Activated CD8-positive, alpha-beta memory T cell treated with anti-CD3 and anti-CD28 coated beads, Interleukin-2, amount 50 U/mL, for 1 hour (primary cell): ENCODE data around the gene PLEKHM2.
"Not testable (repeated sequence)": the region's sequence is repeated elsewhere in the genome, so short reads cannot be mapped to it uniquely, and the experiment has no call there.

Experiments
- DNase-seq: peaks from one replicate; pipeline ENCODE4 v3.0.0-alpha.2; 2020; ENCODE audit errors: extremely low read depth

PLEKHM2 gene, protein sequence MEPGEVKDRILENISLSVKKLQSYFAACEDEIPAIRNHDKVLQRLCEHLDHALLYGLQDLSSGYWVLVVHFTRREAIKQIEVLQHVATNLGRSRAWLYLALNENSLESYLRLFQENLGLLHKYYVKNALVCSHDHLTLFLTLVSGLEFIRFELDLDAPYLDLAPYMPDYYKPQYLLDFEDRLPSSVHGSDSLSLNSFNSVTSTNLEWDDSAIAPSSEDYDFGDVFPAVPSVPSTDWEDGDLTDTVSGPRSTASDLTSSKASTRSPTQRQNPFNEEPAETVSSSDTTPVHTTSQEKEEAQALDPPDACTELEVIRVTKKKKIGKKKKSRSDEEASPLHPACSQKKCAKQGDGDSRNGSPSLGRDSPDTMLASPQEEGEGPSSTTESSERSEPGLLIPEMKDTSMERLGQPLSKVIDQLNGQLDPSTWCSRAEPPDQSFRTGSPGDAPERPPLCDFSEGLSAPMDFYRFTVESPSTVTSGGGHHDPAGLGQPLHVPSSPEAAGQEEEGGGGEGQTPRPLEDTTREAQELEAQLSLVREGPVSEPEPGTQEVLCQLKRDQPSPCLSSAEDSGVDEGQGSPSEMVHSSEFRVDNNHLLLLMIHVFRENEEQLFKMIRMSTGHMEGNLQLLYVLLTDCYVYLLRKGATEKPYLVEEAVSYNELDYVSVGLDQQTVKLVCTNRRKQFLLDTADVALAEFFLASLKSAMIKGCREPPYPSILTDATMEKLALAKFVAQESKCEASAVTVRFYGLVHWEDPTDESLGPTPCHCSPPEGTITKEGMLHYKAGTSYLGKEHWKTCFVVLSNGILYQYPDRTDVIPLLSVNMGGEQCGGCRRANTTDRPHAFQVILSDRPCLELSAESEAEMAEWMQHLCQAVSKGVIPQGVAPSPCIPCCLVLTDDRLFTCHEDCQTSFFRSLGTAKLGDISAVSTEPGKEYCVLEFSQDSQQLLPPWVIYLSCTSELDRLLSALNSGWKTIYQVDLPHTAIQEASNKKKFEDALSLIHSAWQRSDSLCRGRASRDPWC

DNA sequence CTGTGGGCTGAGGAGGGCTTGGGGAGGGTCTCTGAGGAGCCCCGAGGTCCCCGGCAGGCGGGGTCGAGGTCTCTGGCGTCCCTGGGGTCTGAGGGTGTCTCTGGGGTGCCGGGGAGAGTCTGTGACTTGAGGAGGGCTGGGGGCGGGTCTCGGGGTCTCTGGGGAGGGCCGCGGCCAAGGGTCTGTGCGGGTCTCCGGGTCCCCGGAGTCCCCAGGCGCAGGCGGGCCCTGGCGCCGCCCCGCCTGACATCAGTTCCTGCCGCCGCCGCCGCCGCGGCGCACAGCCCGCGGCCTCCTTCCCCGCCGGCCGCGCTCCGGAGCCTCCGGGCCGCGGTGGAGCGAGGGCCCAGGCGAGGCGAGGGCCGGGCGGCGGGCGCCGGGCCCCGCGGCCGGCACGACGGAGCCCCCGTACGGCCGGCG lies at the start of gene PLEKHM2:
TSS of gene PLEKHM2 (plus strand) at position 279 of the 420 bp plus-strand sequence. CDS start 239 bp downstream, outside the sequence.
- DNase-seq, result no peak

DNA sequence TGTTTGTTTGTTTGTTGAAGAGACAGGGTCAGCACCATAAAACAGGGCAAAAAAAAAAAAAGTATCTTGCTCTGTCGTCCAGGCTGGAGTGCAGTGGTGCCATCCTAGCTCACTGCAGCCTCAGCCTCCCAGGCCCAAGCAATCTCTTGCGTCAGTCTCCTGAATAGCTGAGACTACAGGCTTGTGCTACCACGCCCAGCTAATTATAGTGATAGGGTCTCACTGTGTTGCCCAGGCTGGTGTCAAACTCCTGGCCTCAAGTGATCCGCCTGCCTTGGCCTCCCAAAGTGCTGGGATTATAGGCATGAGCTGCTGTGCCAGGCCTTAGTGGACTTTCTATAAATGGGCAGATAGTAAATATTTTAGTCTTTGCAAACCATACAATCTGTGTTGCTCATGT lies 47.7 kb upstream of the PLEKHM2 start:
- DNase-seq, result no peak

DNA sequence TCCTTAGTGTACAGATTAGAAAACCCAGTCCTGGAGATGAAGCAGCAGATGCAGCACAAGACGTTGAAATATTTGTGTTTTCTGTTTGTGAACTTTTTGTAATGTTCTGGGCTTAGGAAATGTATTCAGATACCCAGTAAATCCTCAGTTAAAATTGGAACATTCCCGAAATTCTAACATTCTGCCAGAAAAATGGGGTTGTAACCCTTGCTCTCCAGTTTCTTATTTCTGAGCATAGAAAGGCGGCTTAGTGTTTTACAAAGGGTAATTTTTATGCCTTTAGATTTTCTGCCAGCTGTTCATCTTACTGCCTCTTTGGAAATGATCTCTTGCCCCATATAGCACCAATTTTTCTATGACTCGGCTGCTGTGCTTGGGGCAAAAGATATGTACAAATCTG lies 46.3 kb upstream of the PLEKHM2 start:
- no peak for DNase-seq

DNA sequence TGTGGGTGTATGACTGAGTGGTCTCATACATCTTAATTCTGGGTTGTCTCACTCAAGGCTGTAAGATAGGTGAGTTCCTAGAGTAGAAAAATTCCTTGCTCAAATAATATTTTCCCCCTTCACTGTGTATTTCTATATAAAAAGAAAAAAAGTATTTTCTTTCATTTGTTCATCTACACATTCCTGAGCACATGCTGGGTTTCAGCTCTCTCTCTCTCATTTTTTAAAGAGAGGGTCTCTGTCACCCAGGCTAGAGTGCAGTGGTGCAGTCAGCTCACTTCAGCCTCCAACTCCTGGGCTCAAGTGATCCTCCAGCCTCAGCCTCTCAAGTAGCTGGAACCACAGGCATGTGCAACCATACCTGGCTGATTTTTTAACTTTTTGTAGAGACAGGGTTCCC lies 44.9 kb upstream of the PLEKHM2 start:
- no peak for DNase-seq

DNA sequence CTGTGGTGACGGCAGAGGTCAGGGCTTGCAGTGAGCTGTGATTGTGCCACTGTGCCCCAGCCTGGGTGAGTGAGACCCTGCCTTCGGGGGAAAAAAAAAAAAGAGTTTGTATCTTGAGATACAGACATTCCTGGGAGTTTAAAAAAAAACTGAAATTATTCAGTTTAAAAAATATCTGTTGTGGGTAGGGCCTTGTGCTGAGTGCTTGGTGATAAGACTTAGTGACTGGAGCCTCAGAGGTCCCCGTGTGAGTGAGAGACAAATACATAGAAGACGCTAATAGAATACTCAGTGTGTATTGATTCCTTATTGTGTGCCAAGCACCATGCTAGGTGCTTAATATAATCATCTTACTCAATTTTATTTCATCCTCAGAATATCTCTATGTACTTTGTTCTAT lies 44.2 kb upstream of the PLEKHM2 start:
- DNase-seq, result no peak

DNA sequence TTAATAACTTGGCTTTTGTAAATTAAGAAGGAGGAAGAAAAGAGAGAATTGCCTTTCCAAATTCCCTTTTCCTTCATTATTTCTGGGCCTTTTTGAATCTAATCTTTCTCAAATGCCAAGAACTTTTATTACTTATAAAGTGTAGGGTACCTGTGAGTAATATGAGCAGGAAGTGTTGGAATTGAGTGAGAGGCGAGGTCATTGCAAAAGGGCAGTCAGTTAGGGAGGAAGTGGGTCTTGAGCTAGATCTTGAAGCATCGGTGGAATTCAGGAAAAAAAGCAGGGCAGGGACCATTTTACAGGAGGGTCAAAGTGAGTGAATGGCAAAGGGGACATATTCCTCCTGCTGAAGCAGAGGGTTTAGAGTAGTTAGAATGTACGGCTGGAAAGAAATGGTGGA lies 43.5 kb upstream of the PLEKHM2 start:
- no peak for DNase-seq

DNA sequence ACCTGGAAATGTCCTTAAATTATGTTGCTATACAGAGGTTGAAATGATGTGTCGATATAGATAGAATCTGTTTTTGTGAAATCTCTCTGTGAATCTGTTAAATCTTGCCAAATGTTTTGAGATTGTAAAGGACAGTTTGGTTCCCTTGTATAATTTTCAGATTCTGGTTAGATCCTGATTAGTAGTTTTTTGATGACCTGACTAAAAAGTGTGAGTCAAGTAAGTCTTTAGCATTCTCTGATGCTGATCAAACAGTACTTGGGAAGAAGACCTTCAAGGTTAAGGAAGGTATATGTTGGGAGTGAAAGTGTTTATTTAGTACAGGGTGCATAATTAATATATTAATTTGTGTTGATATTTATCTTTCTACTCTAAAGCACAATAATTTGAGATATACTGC lies 34.2 kb upstream of the PLEKHM2 start:
- no peak for DNase-seq

DNA sequence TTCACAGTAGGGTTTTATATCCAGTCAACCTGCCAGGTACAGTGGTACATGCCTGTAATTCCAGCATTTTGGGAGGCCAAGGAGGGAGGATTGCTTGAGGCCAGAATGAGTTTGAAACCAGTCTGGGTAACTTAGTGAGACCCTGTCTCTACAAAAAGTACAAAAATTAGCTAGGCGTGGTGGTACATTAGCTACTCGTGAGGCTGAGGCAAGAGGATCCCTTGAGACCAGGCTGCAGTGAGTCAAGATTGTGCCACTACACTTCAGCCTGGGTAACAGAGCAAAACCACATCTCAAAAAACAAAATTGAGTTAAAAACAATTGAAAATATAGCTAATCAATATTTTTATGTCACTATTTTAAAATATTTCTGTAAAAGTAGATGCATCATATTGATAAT lies 33.7 kb upstream of the PLEKHM2 start:
- no peak for DNase-seq

DNA sequence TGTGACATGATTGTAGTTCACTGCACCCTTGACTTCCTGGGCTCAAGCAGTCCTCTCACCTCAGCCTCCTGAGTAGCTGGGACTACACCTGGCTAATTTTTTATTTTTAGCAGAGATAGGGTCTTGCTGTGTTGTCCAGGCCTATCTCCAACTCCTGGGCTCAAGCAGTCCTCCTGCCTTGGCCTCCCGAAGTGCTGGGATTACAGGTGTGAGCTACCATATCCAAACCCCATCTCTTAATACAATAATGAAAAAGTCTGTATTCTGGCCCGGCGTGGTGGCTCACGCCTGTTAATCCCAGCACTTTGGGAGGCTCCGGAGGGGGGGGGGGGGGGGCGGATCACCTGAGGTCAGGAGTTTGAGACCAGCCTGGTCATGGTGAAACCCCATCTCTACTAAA lies 32.0 kb upstream of the PLEKHM2 start:
- DNase-seq, result not testable (repeated sequence)

DNA sequence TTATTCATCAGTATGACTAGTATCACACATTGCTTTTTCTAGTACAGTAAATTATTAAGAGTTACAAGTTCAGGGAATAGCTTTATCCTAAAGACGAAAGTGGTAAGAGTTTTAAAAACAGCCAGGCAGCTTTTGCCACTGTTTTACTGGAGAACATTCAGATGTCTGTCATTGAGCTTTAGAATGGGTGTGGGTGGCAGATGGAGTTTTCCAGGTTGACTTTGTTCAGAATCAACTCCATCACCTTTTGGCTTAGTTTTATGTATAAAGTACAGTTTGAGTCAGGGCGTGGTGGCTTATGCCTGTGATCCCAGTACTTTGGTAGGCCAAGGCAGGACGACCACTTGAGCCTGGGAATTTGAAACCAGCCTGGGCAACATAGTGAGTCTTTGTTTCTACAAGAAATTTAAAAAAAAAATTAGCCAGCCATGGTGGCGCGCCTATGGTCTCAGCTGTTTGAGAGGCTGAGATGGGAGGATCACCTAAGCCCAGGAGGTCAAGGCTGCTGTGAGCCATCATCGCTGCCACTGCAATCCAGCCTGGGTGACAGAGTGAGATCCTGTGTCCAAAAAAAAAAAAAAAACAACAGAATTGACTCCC lies 29.9 kb upstream of the PLEKHM2 start:
- no peak for DNase-seq

DNA sequence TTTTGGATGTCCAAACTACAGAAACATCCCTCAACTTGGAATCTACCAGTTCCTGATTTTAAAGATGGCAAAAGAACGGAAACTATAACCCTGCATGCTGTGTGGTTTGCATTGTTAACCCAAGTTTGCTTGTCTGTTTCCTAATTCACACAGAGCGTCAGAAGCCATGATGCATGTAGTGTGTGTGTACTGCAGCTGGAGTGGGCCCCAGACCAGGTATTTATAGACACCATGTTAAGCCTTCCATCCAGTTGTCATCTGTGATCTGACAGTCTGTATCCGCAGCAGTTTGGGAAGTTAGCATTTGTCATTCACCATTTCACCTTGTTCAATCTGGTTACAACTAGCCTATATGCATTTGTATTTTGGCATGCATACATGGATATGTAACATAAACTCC lies 27.7 kb upstream of the PLEKHM2 start:
- no peak for DNase-seq

DNA sequence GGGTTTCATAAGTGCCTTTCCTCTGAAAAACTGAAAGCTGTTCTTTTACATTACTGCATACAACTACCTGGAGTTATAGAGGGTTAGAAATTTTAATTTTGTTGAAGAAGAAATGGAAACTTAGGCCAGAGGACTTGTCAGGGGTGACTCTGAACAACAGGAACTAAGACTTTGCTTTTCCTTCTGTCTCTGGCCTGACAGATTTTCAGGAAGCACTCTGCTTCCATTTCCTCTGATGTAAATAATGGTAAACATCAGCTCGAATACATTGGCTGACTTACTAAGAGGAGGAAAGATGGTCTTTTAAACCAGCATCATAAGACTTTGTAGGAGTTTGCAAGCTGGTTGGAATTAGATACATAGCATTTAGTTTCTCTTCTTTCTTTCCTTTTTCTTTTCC lies 27.1 kb upstream of the PLEKHM2 start:
- DNase-seq, result no peak

DNA sequence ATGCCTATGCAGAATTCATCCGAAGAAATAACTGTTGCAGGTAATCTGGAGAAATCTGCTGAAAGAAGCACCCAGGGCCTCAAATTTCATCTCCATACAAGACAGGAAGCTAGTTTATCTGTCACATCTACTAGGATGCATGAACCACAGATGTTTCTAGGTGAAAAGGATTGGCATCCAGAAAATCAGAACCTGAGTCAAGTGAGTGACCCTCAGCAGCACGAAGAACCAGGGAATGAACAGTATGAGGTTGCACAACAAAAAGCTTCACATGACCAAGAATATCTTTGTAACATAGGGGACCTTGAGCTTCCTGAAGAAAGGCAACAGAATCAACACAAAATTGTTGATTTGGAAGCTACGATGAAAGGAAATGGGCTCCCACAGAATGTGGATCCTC lies 24.0 kb upstream of the PLEKHM2 start:
- DNase-seq, result no peak

DNA sequence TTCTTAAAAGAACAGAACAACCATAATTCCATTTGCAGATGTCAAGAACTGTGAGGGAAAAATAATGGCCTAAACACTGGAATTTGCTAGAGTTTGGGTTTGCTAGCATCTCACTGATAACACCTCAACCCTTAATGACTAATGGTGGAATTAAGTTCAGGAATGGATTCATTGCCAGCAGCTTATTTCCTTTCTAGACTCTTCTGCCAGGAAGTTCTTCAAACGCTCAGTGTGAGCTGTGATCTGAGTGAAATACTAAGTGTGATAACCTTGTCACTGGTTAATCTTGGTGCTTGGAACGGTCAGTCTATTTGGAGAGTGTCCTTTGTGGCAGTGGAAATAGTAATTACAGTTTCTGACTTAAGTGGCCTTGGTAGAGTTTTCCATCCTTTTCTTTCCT lies 21.6 kb upstream of the PLEKHM2 start:
- no peak for DNase-seq

DNA sequence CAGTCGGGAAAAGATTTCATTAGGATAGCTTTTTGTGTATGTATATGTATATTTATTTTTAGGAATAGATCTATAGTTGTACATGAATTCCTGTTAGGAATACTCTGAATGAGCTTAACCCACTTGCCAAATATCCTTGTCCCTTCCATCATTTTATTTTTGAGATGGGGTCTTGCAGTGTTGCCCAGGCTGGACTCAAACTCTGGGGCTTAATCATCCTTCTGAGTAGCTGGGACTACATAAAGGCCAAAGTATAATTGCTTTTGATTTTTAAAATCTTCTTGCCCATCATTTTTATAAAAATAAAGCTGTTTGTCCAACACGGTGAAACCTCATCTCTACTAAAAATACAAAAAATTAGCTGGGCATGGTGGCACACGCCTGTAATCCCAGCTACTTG lies 20.2 kb upstream of the PLEKHM2 start:
- DNase-seq, result no peak

DNA sequence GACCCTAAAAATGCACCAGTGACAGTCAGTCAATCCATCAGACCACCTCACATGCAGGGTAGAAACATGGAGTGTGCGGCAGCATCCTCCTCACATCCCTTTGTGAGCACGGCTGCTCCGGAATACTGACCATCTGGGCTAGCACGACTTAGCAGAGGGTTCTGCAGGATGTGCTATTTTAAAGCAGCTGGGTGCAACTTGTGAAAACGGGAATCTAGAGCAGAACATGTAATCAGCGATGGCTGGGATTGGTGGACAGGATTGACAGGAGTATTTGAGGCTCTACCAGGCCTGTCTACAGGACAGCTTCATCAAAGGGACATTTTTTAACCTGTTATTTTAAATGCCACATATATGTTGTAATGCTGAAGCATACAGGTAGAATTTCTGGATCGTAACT lies 16.8 kb upstream of the PLEKHM2 start:
- DNase-seq, result no peak

DNA sequence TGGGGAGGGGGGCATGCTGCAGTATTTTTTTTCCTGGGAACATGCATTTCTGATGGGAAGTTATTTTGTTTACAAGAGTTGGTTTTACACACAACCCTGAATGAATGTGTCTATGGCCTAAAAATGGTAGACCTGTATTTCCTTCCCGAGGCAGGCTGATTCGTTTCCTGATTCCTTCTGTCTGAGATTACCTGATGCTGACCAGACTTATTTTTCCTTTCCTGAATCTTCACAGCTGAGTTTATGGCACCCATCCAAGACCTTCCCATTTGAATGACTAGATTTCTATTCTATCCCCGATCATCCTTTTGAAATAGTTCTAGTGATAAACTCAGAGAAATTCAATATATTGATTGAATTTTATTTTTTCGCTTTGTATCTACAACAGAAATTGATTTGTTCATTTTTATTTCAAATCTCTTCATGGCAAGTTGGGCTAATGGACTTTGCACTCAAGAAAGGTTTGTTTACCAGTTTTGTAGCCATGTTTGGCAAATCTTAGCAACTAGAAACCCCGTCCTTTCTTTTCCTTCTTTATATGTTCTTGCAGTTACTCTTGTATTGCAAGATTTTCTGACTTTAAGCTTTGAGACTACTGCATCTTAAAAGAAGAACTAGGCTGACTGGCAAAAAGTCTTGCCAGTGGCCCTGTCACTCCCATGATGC lies 15.9 kb upstream of the PLEKHM2 start:
- no peak for DNase-seq

DNA sequence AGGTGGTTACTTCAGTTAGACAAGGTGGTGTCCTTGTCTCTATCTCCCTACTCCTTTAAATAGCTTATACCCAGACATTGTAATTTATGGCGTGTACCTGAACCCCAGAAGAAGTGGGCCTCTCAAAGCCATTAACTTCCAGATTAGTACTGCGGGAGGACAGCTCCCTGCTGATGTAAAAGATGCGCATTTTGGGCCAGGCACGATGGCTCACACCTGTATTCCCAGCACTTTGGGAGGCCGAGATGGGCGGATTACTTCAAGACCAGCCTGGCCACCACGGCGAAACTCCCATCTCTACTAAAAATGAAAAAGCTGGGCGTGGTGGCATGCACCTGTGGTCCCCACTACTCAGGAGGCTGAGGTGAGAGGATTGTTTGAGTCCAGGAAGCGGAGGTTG lies 15.0 kb upstream of the PLEKHM2 start:
- no peak for DNase-seq

DNA sequence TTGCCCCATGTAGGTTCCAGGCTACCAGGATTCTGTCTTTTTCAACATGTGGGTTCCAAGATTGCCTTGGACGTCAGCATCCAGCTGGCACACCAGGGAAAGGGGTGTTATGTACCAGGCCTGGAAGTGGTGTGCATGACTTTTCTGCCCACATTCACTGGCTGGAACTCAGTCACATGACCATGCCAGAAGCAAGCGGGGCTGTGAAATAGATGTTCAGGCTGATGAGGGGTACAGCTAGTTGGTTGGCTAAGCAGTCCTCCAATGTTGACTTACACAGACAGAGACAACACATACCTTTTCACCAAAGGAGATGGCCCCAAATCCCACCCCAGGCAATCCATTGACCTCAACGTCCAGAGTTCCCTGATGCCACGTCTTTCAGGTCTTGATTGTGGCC lies 14.3 kb upstream of the PLEKHM2 start:
- no peak for DNase-seq

DNA sequence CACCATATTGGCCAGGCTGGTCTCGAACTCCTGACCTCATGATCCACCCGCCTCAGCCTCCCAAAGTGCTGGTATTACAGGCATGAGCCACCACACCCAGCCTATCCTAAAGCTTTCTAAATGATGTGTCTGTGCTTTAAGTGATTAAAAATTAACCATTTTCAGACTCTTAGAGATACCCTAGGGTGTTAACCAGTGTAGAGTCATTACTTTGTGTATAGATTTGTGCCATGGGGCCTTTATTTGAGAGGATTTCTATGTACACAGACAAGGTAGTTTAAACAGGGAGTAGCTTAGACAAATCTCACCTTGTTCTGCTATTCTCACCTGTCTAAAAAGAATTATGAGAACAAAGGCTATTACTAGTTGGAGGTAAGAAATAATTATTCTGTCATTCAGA lies 12.7 kb upstream of the PLEKHM2 start:
- no peak for DNase-seq

DNA sequence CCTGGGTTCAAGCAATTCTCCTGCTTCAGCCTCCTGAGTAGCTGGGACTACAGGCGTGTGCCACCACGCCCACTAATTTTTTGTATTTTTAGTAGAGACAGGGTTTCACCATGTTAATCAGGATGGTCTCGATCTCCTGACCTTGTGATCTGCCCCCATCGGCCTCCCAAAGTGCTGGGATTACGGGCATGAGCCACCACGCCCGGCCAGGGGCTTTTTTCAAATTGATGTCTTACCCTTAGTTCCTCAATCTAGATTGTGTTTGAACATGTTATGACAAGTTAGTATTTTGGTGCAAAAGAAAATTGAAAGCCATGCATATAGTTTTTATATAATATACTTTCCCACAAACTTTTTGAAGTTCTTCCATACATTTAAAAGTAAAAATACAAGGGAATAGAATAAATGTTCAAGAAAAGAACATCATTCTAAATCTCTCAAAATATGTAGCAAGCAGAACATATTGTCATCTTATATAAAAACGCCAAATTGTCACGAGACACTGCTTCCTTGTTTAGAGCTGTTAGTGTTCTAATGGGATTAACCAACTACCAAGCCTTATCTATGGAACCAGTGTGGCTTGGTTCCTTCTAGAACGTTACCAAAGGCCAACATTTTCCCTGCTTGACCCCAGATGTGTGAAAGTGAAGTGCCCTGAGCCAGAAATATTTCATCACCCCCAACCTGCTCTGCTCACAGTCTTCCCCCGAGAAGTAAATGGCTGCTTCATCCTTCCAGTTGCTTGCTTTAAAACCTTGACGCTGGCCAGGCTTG lies 9.5 kb upstream of the PLEKHM2 start:
- DNase-seq, result no peak
